B cell (primary cell): ENCODE measurements around the gene WNT1. TPM values are rescaled to one million over a fixed set of nuclear protein-coding genes. Genes with fewer than 3 reads are reported as not detected.
A peak's percentile ranks its signal among the peaks of the same experiment; 100 is the strongest.

ENCODE experiments used
- ATAC-seq: fragments of 200-7000 bp; cut with Tn5 transposase; one replicate; pipeline ENCODE4 v1.10.0; 2021; ENCODE audit warnings: low read depth, mild to moderate bottlenecking, moderate number of reproducible peaks, moderate library complexity
- CTCF ChIA-PET: fragments of 350-600 bp; sonication (Branson Sonifier 250); formaldehyde crosslinking; loops from one replicate; lab custom pipeline; 2021; ENCODE audit warnings: antibody characterized with exemption, inconsistent platforms; lab: Charles Lee
- POLR2A ChIA-PET: fragments of 350-600 bp; sonication (Branson Sonifier 250); formaldehyde crosslinking; loops from one replicate; lab custom pipeline; 2021; ENCODE audit warnings: antibody characterized with exemption; lab: Charles Lee
- DNase-seq: peaks from one replicate; pipeline ENCODE4 v3.0.0; 2013
- H2AFZ ChIP-seq: 2 replicates; pipeline ENCODE4 v1.6.1; 2012; ENCODE audit warnings: mild to moderate bottlenecking, low read depth, low read length; ENCODE audit not compliant: insufficient read depth, poor library complexity, severe bottlenecking
- H3K27ac ChIP-seq, 2 donors: 1 replicate in 1 of 2; 2 replicates in 1 of 2; pipeline ENCODE4 v1.5.1; 2012 to 2013; ENCODE audit warnings: low read length in 2 of 2, mild to moderate bottlenecking in 2 of 2, moderate library complexity in 1 of 2
- H3K27me3 ChIP-seq, 4 experiments: fragments of 200-600 bp in 1 of 4; sonication (generic) in 1 of 4; replicated peaks in 1 of 4; 1 replicate in 2 of 4; 2 replicates in 2 of 4; pipeline versions ENCODE4 v1.6.1 to v1.7.0; 2013 to 2016; ENCODE audit warnings: low read length in 3 of 4, mild to moderate bottlenecking in 2 of 4, mixed read lengths in 1 of 4, moderate library complexity in 1 of 4; ENCODE audit not compliant: insufficient read depth in 4 of 4, control insufficient read depth in 3 of 4; ENCODE audit errors: control extremely low read depth in 1 of 4
- H3K36me3 ChIP-seq, 2 experiments: replicated peaks in 1 of 2; 1 replicate in 1 of 2; 2 replicates in 1 of 2; pipeline versions ENCODE4 v1.6.1 to v1.7.1; 2013; ENCODE audit warnings: low read length in 1 of 2; ENCODE audit not compliant: insufficient read depth in 2 of 2, control insufficient read depth in 1 of 2; ENCODE audit errors: control extremely low read depth in 1 of 2, extremely low read depth in 1 of 2
- H3K4me1 ChIP-seq, 2 donors: fragments of 200-600 bp in 1 of 2; sonication (generic) in 1 of 2; 1 replicate in 1 of 2; 2 replicates in 1 of 2; pipeline versions ENCODE4 v1.5.1 to v1.6.1; 2013 to 2017; ENCODE audit warnings: low read length in 2 of 2; ENCODE audit not compliant: control insufficient read depth in 2 of 2, insufficient read depth in 2 of 2
- H3K4me2 ChIP-seq: replicated peaks from 2 replicates; pipeline ENCODE3; 2012; ENCODE audit warnings: mild to moderate bottlenecking, low read depth, low read length; ENCODE audit not compliant: poor library complexity, severe bottlenecking
- H3K4me3 ChIP-seq, 5 experiments: fragments of 200-600 bp in 1 of 5; sonication (generic) in 1 of 5; 1 replicate in 3 of 5; 2 replicates in 2 of 5; pipeline versions ENCODE4 v1.5.1 to v1.7.0; 2011 to 2016; ENCODE audit warnings: low read length in 4 of 5, mild to moderate bottlenecking in 4 of 5, low read depth in 2 of 5, control low read depth in 1 of 5, moderate library complexity in 1 of 5; ENCODE audit not compliant: insufficient read depth in 1 of 5; ENCODE audit errors: control extremely low read depth in 1 of 5, extremely low read depth in 1 of 5
- H3K79me2 ChIP-seq: fragments of 200-600 bp; sonication (generic); one replicate; pipeline ENCODE4 v1.6.0; 2016; ENCODE audit warnings: low read length; ENCODE audit not compliant: control insufficient read depth, insufficient read depth
- H3K9ac ChIP-seq: fragments of 200-600 bp; sonication (generic); 2 replicates; pipeline ENCODE4 v1.6.1; 2017; ENCODE audit warnings: mild to moderate bottlenecking, low read length, moderate library complexity
- H3K9me3 ChIP-seq, 3 donors: one replicate each; pipeline versions ENCODE4 v1.6.1 to v1.7.1; 2013; ENCODE audit warnings: low read length in 2 of 3; ENCODE audit not compliant: control insufficient read depth in 2 of 3, insufficient read depth in 1 of 3; ENCODE audit errors: control extremely low read depth in 1 of 3
- H4K20me1 ChIP-seq: 2 replicates; pipeline ENCODE4 v1.6.0; 2012; ENCODE audit warnings: mild to moderate bottlenecking, low read length; ENCODE audit not compliant: insufficient read depth, control insufficient read depth, poor library complexity, severe bottlenecking
- H3K27ac Mint-ChIP-seq: one replicate; pipeline ENCODE4 v1.8.0; 2021; ENCODE audit warnings: mixed read lengths
- H3K27me3 Mint-ChIP-seq: one replicate; pipeline ENCODE4 v1.8.0; 2021; ENCODE audit warnings: mixed read lengths
- H3K4me1 Mint-ChIP-seq: one replicate; pipeline ENCODE4 v1.8.0; 2021; ENCODE audit warnings: mixed read lengths
- H3K4me3 Mint-ChIP-seq: one replicate; pipeline ENCODE4 v1.8.0; 2021; ENCODE audit warnings: mixed read lengths
- H3K9me3 Mint-ChIP-seq: one replicate; pipeline ENCODE4 v1.8.0; 2022; ENCODE audit warnings: mixed read lengths; ENCODE audit not compliant: insufficient read depth
- CTCF ChIP-seq: fragments of 200-600 bp; IDR thresholded peaks from one replicate; pipeline ENCODE4 v1.8.0; 2022; ENCODE audit warnings: antibody characterized with exemption, mild to moderate bottlenecking
- EZH2 ChIP-seq: IDR thresholded peaks from 2 replicates; pipeline ENCODE4 v1.6.1; 2012; ENCODE audit warnings: borderline replicate concordance, low read depth, mild to moderate bottlenecking, moderate library complexity, low read length; ENCODE audit not compliant: insufficient read depth, poor library complexity, severe bottlenecking
- WGBS: methylation state at CpG from one replicate; pipeline ENCODE4 v1.1.5; 2013; ENCODE audit warnings: missing lambda C conversion rate; ENCODE audit not compliant: insufficient coverage; 5-methylcytosine and 5-hydroxymethylcytosine counted together
- intact Hi-C: fragments of 100-400 bp; cut with micrococcal nuclease; formaldehyde crosslinking; loops from one replicate; pipeline ENCODE4 v1.10.0; 2022
- polyA plus RNA-seq: library from polyadenylated mRNA; depleted of rRNA; stranded (reverse); fragments of >200 nt; gene quantifications from 2 replicates; pipeline ENCODE4 v1.2.3, GENCODE V29; 2012
- total RNA-seq, 2 donors: library from RNA; stranded (reverse); fragments of 120-200 nt in 1 of 2; gene quantifications; 1 replicate in 1 of 2; 2 replicates in 1 of 2; pipeline versions ENCODE4 v1.2.3 to v1.2.4, GENCODE V29; 2013 to 2022

Gene WNT1
- total and polyA plus RNA-seq, 2 donors (not counting 1 experiment from before 2014, with no cell fraction given): 0.55 TPM; not detected in 1

GRCh38 chr12:49020441-49020840, 42.3 kb downstream of the WNT1 start:
- DNase-seq (no peak), ATAC-seq (no peak)
- TF ChIP-seq CTCF (no peak), EZH2 (no peak)
- H3K4me1 Mint-ChIP-seq: peaks cover 25% of the 10 kb centered on the region
- intact Hi-C loops: no loop called here
- H3K27me3 Mint-ChIP-seq: no peaks in the 10 kb centered on the region
- peaks cover 18 to 21% of the 10 kb centered on the region in 2 donors for H3K4me1 ChIP-seq
- H3K79me2 ChIP-seq: peaks cover 32% of the 10 kb centered on the region
- no peaks in the 10 kb centered on the region for H3K9me3 ChIP-seq
- H3K36me3 ChIP-seq: peaks cover 2 to 45% of the 10 kb centered on the region in 2 experiments
- no peaks in the 10 kb centered on the region for H3K27me3 ChIP-seq
- WGBS: no CpG with 5 or more reads among the region's 6 CpGs
- no peaks in the 10 kb centered on the region for H3K9me3 Mint-ChIP-seq
- ChIA-PET CTCF (interaction anchor here (1.0 to 3.2 kb wide), 10 partner anchors 10 to 130 kb away, joined by 3 to 27 read pairs (median 4); partner anchors contain the start of gene FKBP11), POLR2A (interaction anchor here (0.6 to 1.9 kb wide), 4 partner anchors 23 to 822 kb away, joined by 3 to 19 read pairs (median 6); partner anchors contain the start of gene TUBA1B)
- H3K4me2 ChIP-seq: no peak overlapping the region
- H3K27ac ChIP-seq: peak overlapping the region in 1 of 2 donors; percentile 38
- no peak overlapping the region for H3K9ac ChIP-seq
- peaks cover 5% of the 10 kb centered on the region for H4K20me1 ChIP-seq
- H3K27ac Mint-ChIP-seq: peak overlapping the region; percentile 26
- no peak overlapping the region for H2AFZ ChIP-seq
- no peak overlapping the region for H3K4me3 Mint-ChIP-seq
- no peak overlapping the region for H3K4me3 ChIP-seq

- Histone ChIP-seq H3K79me2 (peaks cover 23% of the 10 kb centered on the region), H4K20me1 (no peaks in the 10 kb centered on the region), H3K27ac (peak overlapping the region in 1 of 2 donors; percentile 38), H3K4me2 (no peak overlapping the region), H3K4me1 (peaks cover 18 to 21% of the 10 kb centered on the region in 2 donors), H3K9ac (no peak overlapping the region), H2AFZ (no peak overlapping the region), H3K36me3 (peaks cover 2 to 51% of the 10 kb centered on the region in 2 experiments), H3K4me3 (no peak overlapping the region), H3K9me3 (no peaks in the 10 kb centered on the region), H3K27me3 (no peaks in the 10 kb centered on the region)
- H3K27ac Mint-ChIP-seq: no peak overlapping the region
- no peaks in the 10 kb centered on the region for H3K27me3 Mint-ChIP-seq
- H3K4me1 Mint-ChIP-seq: peaks cover 23% of the 10 kb centered on the region
- 94% methylated on average over 9 of the region's 11 CpGs for WGBS
- H3K4me3 Mint-ChIP-seq: no peak overlapping the region
- intact Hi-C loops: no loop called here
- no peaks in the 10 kb centered on the region for H3K9me3 Mint-ChIP-seq
- ATAC-seq (no peak), DNase-seq (no peak)
- ChIA-PET POLR2A (no interaction called here), CTCF (interaction anchor here (0.8 to 3.2 kb wide), 4 partner anchors 24 to 43 kb away, joined by 3 to 27 read pairs (median 4); no protein-coding TSS in a partner anchor)
- TF ChIP-seq CTCF (no peak), EZH2 (no peak)
These were observed 43.3 kb downstream of the WNT1 start for GRCh38 chr12:49021292-49021915.
